ENCODE results near the gene RBMS3. TPM values are rescaled to one million over a fixed set of nuclear protein-coding genes. Genes with fewer than 3 reads are reported as not detected.

The RBMS3 gene
- total RNA-seq, 1 experiment from 2014 or later: 5.9 TPM

DNA sequence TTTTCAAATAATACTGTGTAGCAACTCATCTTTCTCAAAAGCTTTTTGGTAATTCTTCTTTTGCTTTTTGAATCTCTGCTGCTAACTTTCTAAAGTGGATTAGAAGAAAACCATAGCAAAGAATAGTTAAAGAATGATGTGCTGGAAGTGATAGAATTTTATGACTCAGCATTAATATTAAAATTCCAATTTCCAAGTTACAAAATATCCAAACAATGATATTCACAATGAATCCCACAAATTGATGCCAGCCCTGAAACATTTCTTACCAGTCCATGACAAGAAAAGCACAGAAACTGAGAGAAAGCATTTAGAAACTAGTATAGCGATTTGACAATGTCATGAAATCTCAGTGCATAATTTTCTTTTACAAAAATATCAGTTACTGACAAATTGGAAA is 482.2 kb downstream of the RBMS3 start:
- TF ChIP-seq CTCF (conservative IDR thresholded peaks at IDR 0.05; ENCODE audit: low read depth, low read length) (no peak), EZH2 (IDR thresholded peaks at IDR 0.05; ENCODE audit: borderline replicate concordance, low read depth, low read length, poor library complexity, severe bottlenecking) (no peak)
- Histone ChIP-seq H3K27ac (ENCODE audit: low read depth, low read length, poor library complexity, severe bottlenecking) (no peak overlapping the region), H3K4me1 (ENCODE audit: insufficient read depth, low read length, poor library complexity, severe bottlenecking) (peaks cover 63% of the 10 kb centered on the region), H3K27me3 (replicated peaks; ENCODE audit: insufficient read depth, low read depth, low read length, poor library complexity) (no peaks in the 10 kb centered on the region), H3K36me3 (ENCODE audit: insufficient read depth, low read length, poor library complexity, severe bottlenecking) (no peaks in the 10 kb centered on the region), H3K9me3 (ENCODE audit: low read depth, low read length, poor library complexity, severe bottlenecking) (no peaks in the 10 kb centered on the region), H3K4me3 (ENCODE audit: low read depth, low read length, poor library complexity, severe bottlenecking) (no peak overlapping the region)
- ChIA-PET CTCF (interaction anchor here (1.0 kb wide), 1 partner anchor 847 kb away, joined by 8 read pairs; no protein-coding TSS in a partner anchor), POLR2A (ENCODE audit: low non-redundant PET) (no interaction called here)
- BruUV-seq (replicated peaks): no TSS peak
- DNase-seq (ENCODE audit: low spot score): no peak
- intact Hi-C loops (cut with micrococcal nuclease; ENCODE audit: unreplicated experiment): loop anchor here (5.0 to 10.0 kb wide), 6 partner anchors 321 to 1288 kb away; no protein-coding TSS in a partner anchor

DNA sequence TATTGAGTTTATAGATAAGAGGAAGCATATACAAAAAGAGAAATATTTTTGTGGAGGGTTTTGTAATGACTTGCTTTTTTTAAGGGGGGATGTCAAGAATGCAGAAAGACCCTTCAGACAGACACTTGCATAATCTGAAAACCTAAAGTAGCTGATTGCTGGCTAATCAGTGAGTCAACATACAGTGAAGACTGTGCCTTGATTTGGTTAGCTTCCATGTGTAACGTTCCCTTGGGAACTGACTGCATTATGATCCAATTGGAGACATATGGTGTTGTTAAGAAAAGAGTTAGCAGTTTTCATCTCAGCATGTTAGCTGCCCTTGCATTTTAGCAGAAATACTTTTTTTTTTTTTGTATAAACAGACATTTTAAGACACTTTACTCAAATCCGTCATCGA is 483.2 kb downstream of the RBMS3 start:
- BruUV-seq (replicated peaks): no TSS peak
- POLR2A ChIA-PET (ENCODE audit: low non-redundant PET): interaction anchor here (0.6 kb wide), 1 partner anchor 185 kb away, joined by 3 read pairs; no protein-coding TSS in a partner anchor
- intact Hi-C loops (cut with micrococcal nuclease; ENCODE audit: unreplicated experiment): loop anchor here (2.0 to 10.0 kb wide), 8 partner anchors 322 to 1289 kb away; no protein-coding TSS in a partner anchor

GRCh38 chr3:29764603-29765254 is 483.9 kb downstream of the RBMS3 start:
- POLR2A ChIA-PET (ENCODE audit: low non-redundant PET): interaction anchor here (0.6 to 0.7 kb wide), 2 partner anchors 185 to 848 kb away, joined by 3 read pairs; no protein-coding TSS in a partner anchor
- Histone ChIP-seq H3K27me3 (replicated peaks; ENCODE audit: insufficient read depth, low read depth, low read length, poor library complexity) (no peaks in the 10 kb centered on the region), H3K4me1 (ENCODE audit: insufficient read depth, low read length, poor library complexity, severe bottlenecking) (peaks cover 47% of the 10 kb centered on the region), H3K36me3 (ENCODE audit: insufficient read depth, low read length, poor library complexity, severe bottlenecking) (no peaks in the 10 kb centered on the region), H3K27ac (ENCODE audit: low read depth, low read length, poor library complexity, severe bottlenecking) (no peak overlapping the region), H3K4me3 (ENCODE audit: low read depth, low read length, poor library complexity, severe bottlenecking) (no peak overlapping the region), H3K9me3 (ENCODE audit: low read depth, low read length, poor library complexity, severe bottlenecking) (no peaks in the 10 kb centered on the region)
- peak; percentile 92 for DNase-seq (ENCODE audit: low spot score)
- CTCF ChIA-PET: interaction anchor here (0.6 to 1.6 kb wide), 4 partner anchors 96 to 1097 kb away, joined by 3 to 8 read pairs (median 6); no protein-coding TSS in a partner anchor
- intact Hi-C loops (cut with micrococcal nuclease; ENCODE audit: unreplicated experiment): loop anchor here (2.0 to 10.0 kb wide), 8 partner anchors 322 to 1290 kb away; no protein-coding TSS in a partner anchor
- no TSS peak for BruUV-seq (replicated peaks)
- TF ChIP-seq EZH2 (IDR thresholded peaks at IDR 0.05; ENCODE audit: borderline replicate concordance, low read depth, low read length, poor library complexity, severe bottlenecking): no peak
- peak; percentile 75 for TF ChIP-seq CTCF (conservative IDR thresholded peaks at IDR 0.05; ENCODE audit: low read depth, low read length)

More for the DNA sequence above, 483.2 kb downstream of the RBMS3 start:
- TF ChIP-seq EZH2 (IDR thresholded peaks at IDR 0.05; ENCODE audit: borderline replicate concordance, low read depth, low read length, poor library complexity, severe bottlenecking) (no peak), CTCF (conservative IDR thresholded peaks at IDR 0.05; ENCODE audit: low read depth, low read length) (no peak)
- Histone ChIP-seq H3K4me1 (ENCODE audit: insufficient read depth, low read length, poor library complexity, severe bottlenecking) (peaks cover 53% of the 10 kb centered on the region), H3K27me3 (replicated peaks; ENCODE audit: insufficient read depth, low read depth, low read length, poor library complexity) (no peaks in the 10 kb centered on the region), H3K27ac (ENCODE audit: low read depth, low read length, poor library complexity, severe bottlenecking) (peak overlapping the region; percentile 25), H3K4me3 (ENCODE audit: low read depth, low read length, poor library complexity, severe bottlenecking) (no peak overlapping the region), H3K9me3 (ENCODE audit: low read depth, low read length, poor library complexity, severe bottlenecking) (no peaks in the 10 kb centered on the region), H3K36me3 (ENCODE audit: insufficient read depth, low read length, poor library complexity, severe bottlenecking) (no peaks in the 10 kb centered on the region)
- DNase-seq (ENCODE audit: low spot score): peak; percentile 93
- CTCF ChIA-PET: interaction anchor here (0.7 to 1.1 kb wide), 4 partner anchors 324 to 849 kb away, joined by 3 to 8 read pairs (median 7); no protein-coding TSS in a partner anchor

All from A673 (cell line).